NB4 (cell line): Measurements from ENCODE around the gene NUAK1.

Source experiments
- DNase-seq: peaks from one replicate; pipeline ENCODE4 v3.0.0; 2010; ENCODE audit warnings: low read depth
- H3K4me3 ChIP-seq: one replicate; pipeline ENCODE4 v1.5.1; 2011; ENCODE audit warnings: mild to moderate bottlenecking, low read depth, low read length, moderate library complexity
- MYC ChIP-seq: IDR thresholded peaks from 2 replicates; pipeline ENCODE4 v1.6.1; 2011; ENCODE audit warnings: low read depth, low read length
- POLR2A ChIP-seq: IDR thresholded peaks from 2 replicates; pipeline ENCODE4 v1.6.1; 2011; ENCODE audit warnings: mild to moderate bottlenecking; ENCODE audit not compliant: insufficient read length; ENCODE audit errors: extremely low read depth
- TF ChIP-seq, protein P1 (sequence below): IDR thresholded peaks from 2 replicates; pipeline ENCODE4 v1.6.1; 2011; ENCODE audit warnings: low read depth, low read length
- TF ChIP-seq, protein P2 (sequence below): IDR thresholded peaks from one replicate; pipeline ENCODE4 v1.5.1; 2012; ENCODE audit warnings: low read depth, low read length

Gene NUAK1

DNA sequence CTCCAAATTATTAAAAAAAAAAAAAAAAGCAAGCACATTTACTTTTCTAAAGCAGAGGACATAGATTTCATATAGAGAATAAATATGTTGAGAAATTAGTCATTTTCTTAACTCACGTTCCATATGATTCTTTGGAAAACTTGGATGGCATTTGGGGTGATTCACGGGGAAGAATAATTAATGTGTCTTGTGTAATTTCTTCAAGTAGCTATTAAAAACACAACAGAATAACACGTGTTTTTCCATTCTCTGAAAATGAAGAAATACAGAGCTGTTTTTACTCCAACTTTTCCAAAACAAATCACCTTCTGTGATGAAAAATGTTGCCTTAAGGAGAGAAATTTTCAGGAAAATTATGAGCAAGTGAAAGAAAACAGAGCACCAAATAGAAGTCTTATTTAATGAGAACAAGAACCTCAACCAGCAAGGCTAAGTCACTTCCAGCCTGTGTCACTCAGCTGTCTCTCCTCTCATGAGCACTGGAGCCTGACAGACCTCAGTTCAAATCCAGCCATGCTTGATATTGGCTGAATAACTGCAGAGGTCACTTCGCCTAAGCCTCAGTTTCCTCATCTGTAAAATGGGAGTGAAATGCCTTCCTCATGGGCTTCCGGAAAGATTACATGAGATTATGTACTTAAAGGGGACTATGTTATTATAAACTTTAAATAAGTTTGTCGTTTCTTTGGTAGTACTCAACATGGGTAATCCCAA is 42.8 kb upstream of the NUAK1 start:
- DNase-seq: no peak
- TF ChIP-seq, protein P1, sequence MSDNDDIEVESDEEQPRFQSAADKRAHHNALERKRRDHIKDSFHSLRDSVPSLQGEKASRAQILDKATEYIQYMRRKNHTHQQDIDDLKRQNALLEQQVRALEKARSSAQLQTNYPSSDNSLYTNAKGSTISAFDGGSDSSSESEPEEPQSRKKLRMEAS: no peak
- TF ChIP-seq POLR2A (no peak), MYC (no peak)
- TF ChIP-seq, protein P2, sequence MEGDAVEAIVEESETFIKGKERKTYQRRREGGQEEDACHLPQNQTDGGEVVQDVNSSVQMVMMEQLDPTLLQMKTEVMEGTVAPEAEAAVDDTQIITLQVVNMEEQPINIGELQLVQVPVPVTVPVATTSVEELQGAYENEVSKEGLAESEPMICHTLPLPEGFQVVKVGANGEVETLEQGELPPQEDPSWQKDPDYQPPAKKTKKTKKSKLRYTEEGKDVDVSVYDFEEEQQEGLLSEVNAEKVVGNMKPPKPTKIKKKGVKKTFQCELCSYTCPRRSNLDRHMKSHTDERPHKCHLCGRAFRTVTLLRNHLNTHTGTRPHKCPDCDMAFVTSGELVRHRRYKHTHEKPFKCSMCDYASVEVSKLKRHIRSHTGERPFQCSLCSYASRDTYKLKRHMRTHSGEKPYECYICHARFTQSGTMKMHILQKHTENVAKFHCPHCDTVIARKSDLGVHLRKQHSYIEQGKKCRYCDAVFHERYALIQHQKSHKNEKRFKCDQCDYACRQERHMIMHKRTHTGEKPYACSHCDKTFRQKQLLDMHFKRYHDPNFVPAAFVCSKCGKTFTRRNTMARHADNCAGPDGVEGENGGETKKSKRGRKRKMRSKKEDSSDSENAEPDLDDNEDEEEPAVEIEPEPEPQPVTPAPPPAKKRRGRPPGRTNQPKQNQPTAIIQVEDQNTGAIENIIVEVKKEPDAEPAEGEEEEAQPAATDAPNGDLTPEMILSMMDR: no peak
- H3K4me3 ChIP-seq: no peak overlapping the region

- TF ChIP-seq, protein P2: no peak
- TF ChIP-seq, protein P1: no peak
- TF ChIP-seq POLR2A (no peak), MYC (no peak)
- no peak overlapping the region for H3K4me3 ChIP-seq
- DNase-seq: no peak
Observed at GRCh38 chr12:106179086-106179485, 40.3 kb upstream of the NUAK1 start.

DNA sequence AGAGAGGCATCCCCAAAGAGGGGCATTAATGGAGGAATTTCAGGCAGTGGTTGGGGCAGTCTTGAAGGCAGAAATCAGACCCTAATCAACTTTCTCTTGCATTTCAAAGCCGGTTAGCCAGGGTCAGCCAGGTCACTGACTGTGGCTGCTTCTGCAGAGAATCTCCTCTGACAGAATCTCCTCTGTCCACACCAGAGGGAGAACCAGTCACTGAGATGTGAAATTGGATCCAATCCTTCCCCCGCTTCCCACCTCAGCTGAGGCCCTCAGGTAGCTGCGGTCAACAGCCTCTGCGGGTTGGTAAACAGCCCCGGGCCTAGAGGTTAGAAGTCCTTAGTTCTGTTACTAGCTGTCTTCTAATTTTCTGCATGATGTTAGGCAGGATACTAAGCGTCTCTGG is 39.8 kb upstream of the NUAK1 start:
- TF ChIP-seq, protein P2: no peak
- TF ChIP-seq, protein P1: no peak
- no peak for TF ChIP-seq MYC
- TF ChIP-seq POLR2A: no peak
- DNase-seq: no peak
- no peak overlapping the region for H3K4me3 ChIP-seq

DNA sequence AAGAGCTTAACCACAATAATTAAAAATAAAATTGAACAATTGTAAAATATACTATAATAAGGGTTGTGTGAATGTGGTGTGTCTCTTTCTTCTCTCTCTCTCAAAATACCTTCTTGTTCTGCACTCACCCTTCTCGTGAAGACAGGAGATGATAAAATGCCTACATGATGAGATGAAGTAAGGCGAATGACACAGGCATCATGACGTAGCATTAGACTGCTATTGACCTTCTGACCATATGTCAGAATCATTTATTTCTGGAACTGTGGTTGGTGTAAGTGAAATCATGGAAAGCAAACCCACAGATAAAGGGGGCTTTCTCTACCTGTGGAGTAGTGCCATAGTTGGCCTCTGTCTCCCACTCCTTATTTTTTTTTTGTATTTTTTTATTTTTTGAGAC is 37.8 kb upstream of the NUAK1 start:
- DNase-seq: no peak
- no peak overlapping the region for H3K4me3 ChIP-seq
- TF ChIP-seq, protein P1: no peak
- no peak for TF ChIP-seq MYC
- TF ChIP-seq, protein P2: no peak
- no peak for TF ChIP-seq POLR2A

- TF ChIP-seq MYC (no peak), POLR2A (no peak)
- TF ChIP-seq, protein P1: no peak
- TF ChIP-seq, protein P2: no peak
- no peak overlapping the region for H3K4me3 ChIP-seq
- no peak for DNase-seq
Observed at GRCh38 chr12:106174876-106175275, 36.1 kb upstream of the NUAK1 start.
